Pancreas (tissue), 10 donors: ENCODE measurements around the gene APH1B. TPM values are rescaled to one million over a fixed set of nuclear protein-coding genes. Genes with fewer than 3 reads are reported as not detected.
A peak's percentile ranks its signal among the peaks of the same experiment; 100 is the strongest.

Source experiments
- ATAC-seq, 4 donors: fragments of 200-7000 bp; cut with Tn5 transposase; one replicate each; pipeline versions ENCODE4 v1.8.0 to v1.9.1; 2020; ENCODE audit warnings: mild to moderate bottlenecking in 4 of 4, moderate library complexity in 4 of 4
- DNase-seq, 6 donors: peaks; one replicate each; pipeline ENCODE4 v3.0.0-alpha.2; 2020
- FAIRE-seq: peaks from 2 replicates; lab custom pipeline; 2012; peaks lifted over from hg19 to GRCh38; lab: Jason Lieb, UNC
- H3K27ac ChIP-seq, 4 donors: fragments of 200-600 bp; sonication (generic); 1 replicate in 3 of 4; 2 replicates in 1 of 4; pipeline versions ENCODE4 v1.5.0 to v1.8.0; 2020
- H3K27me3 ChIP-seq, 4 donors: fragments of 200-600 bp; one replicate each; pipeline ENCODE4 v1.8.0; 2021
- H3K36me3 ChIP-seq, 3 donors: fragments of 200-600 bp; sonication (generic) in 1 of 3; one replicate each; pipeline versions ENCODE4 v1.5.0 to v1.8.0; 2020 to 2021
- H3K4me1 ChIP-seq, 3 donors: fragments of 200-600 bp; one replicate each; pipeline ENCODE4 v1.8.0; 2021
- H3K4me3 ChIP-seq, 4 donors: fragments of 200-600 bp; sonication (generic) in 2 of 4; one replicate each; pipeline versions ENCODE4 v1.5.0 to v1.8.0; 2020 to 2021
- H3K9me3 ChIP-seq, 4 donors: fragments of 200-600 bp; one replicate each; pipeline ENCODE4 v1.8.0; 2021
- WGBS, 2 donors: extraction: QIAGEN DNeasy Blood & Tissue Kit; methylation state at CpG; one replicate each; pipeline ENCODE4 v1.1.7; 2013; 5-methylcytosine and 5-hydroxymethylcytosine counted together
- intact Hi-C, 3 donors: fragments of 100-400 bp; cut with DNase I; formaldehyde crosslinking; loops; one replicate each; pipeline versions ENCODE4 v1.11.1 to v1.14.2; 2022
- polyA plus RNA-seq, 2 donors: library from polyadenylated mRNA; stranded (reverse); fragments of 200-250 nt; gene quantifications; one replicate each; pipeline ENCODE4 v1.2.3, GENCODE V29; 2013
- total RNA-seq, 6 donors: library from RNA; stranded (reverse); fragmentation: NEBNext Ultra II Directional in 4 of 6; extraction: Animal tissue kit (Norgen Biotek cat#: 25700) in 4 of 6; gene quantifications; one replicate each; pipeline versions ENCODE4 v1.2.1 to v1.2.4, GENCODE V29; 2021 to 2023
- TF ChIP-seq, protein P1 (sequence below), 4 donors: fragments of 200-600 bp; sonication (generic) in 3 of 4; IDR thresholded peaks; one replicate each; pipeline versions ENCODE4 v1.5.0 to v1.8.0; 2021; ENCODE audit warnings: antibody characterized with exemption in 4 of 4
- donor health status: healthy with polysubstance abuse.
- donor health status: DM: no; HTN: no; CAD: no; lungs with moderate emphysema.
- donor health status: DM: no; HTN: no; CAD: no.
- donor health status: control.
- donor health status: control.
- donor health status: Bipolar disorder and iron deficiency.
- donor health status: DM: yes; HTN: yes; CAD: no.
- donor health status: DM: no; HTN: no; CAD: no.
- donor health status: DM: no; HTN: no; CAD: no.
- donor health status: DM: yes; HTN: yes; CAD: no.

The APH1B gene
- total and polyA plus RNA-seq, 8 donors, result 3.1 to 11.7 (median 5.8) TPM

DNA sequence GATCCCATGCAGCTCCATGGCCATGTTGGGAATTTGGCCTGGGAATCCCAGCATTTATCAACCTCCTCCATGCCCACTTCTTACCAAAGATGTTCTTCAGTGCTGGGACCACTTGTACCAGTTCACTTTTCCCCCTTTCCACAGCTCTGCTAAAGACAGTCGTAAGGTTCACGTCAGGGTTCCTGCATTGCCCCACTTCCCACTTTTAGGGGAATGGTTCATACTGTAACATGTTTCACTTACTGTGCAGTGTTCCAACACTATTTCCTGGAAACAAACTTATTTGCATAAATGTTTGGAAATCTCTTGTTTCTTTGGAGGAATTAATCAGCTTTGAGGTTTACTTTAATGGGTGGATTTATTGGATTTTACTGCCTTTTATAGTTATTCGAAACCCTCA lies 17.0 kb downstream of the APH1B start:
- H3K27ac ChIP-seq, result no peak overlapping the region
- FAIRE-seq (no peak), DNase-seq (no peak), ATAC-seq (no peak)
- TF ChIP-seq, protein P1, sequence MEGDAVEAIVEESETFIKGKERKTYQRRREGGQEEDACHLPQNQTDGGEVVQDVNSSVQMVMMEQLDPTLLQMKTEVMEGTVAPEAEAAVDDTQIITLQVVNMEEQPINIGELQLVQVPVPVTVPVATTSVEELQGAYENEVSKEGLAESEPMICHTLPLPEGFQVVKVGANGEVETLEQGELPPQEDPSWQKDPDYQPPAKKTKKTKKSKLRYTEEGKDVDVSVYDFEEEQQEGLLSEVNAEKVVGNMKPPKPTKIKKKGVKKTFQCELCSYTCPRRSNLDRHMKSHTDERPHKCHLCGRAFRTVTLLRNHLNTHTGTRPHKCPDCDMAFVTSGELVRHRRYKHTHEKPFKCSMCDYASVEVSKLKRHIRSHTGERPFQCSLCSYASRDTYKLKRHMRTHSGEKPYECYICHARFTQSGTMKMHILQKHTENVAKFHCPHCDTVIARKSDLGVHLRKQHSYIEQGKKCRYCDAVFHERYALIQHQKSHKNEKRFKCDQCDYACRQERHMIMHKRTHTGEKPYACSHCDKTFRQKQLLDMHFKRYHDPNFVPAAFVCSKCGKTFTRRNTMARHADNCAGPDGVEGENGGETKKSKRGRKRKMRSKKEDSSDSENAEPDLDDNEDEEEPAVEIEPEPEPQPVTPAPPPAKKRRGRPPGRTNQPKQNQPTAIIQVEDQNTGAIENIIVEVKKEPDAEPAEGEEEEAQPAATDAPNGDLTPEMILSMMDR (IDR thresholded peaks at IDR 0.05), result no peak
- H3K36me3 ChIP-seq, result no peaks in the 10 kb centered on the region
- 95 to 99% methylated on average over 3 of the region's 3 CpGs for WGBS, 2 donors
- H3K9me3 ChIP-seq, result no peaks in the 10 kb centered on the region
- H3K4me3 ChIP-seq, result no peak overlapping the region
- H3K4me1 ChIP-seq, result no peaks in the 10 kb centered on the region
- intact Hi-C loops, result loop anchor here in 2 of 3 donors (5.0 to 10.0 kb wide), 2 partner anchors 113 to 120 kb away; no protein-coding TSS in a partner anchor
- H3K27me3 ChIP-seq, result no peaks in the 10 kb centered on the region

DNA sequence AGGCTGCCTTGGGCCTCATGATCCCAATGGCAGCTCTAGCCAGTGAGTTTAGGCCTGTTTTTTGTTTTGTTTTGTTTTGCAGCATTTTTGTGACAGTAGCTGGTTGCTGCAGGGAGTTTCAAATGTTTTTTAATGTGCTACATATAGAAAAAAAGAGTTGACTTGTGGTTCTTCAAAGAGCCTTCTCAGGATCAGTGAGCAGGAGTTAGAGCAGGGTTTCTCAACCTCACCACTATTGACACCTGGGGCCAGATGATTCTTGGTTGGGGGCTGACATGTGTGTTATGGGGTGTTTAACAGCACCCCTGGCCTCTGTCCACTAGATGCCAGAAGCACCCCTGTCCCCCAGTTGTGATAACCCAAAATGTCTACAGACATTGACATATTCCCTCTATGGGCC lies 17.9 kb downstream of the APH1B start:
- Histone ChIP-seq H3K4me1 (no peaks in the 10 kb centered on the region), H3K4me3 (no peak overlapping the region), H3K27ac (no peak overlapping the region), H3K9me3 (no peaks in the 10 kb centered on the region), H3K27me3 (no peaks in the 10 kb centered on the region), H3K36me3 (no peaks in the 10 kb centered on the region)
- DNase-seq (no peak), FAIRE-seq (no peak), ATAC-seq (no peak)
- TF ChIP-seq, protein P1 (IDR thresholded peaks at IDR 0.05), result no peak
- intact Hi-C loops, result loop anchor here in 2 of 3 donors (5.0 to 10.0 kb wide), 2 partner anchors 112 to 119 kb away; no protein-coding TSS in a partner anchor

DNA sequence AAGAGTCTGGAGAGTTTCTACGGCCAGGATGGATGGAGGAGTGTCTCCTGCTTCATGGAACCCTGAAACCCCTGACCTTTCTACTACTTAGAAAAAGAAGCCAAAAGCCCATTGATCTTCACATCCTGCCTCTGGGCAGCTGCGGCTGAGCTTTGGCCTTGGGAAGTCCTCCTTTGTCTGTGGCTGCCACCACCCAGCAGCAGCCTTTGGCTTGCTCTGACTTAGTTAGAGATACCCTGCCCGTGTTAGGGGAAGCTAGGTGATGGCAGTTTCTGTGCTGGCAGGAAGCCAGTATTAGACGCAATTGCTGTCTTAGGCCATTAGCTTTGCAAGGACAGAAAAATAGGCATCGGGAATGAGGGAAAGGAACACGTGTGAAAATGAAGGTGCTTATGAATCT lies 18.8 kb downstream of the APH1B start:
- Histone ChIP-seq H3K27me3 (no peaks in the 10 kb centered on the region), H3K4me3 (no peak overlapping the region), H3K27ac (no peak overlapping the region), H3K9me3 (no peaks in the 10 kb centered on the region), H3K4me1 (no peaks in the 10 kb centered on the region), H3K36me3 (no peaks in the 10 kb centered on the region)
- ATAC-seq (peak in 3 of 4 donors; percentile 23 to 64 (median 39)), FAIRE-seq (no peak), DNase-seq (peak in 1 of 6 donors; percentile 7)
- intact Hi-C loops, result loop anchor here in 2 of 3 donors (5.0 to 10.0 kb wide), 2 partner anchors 111 to 119 kb away; no protein-coding TSS in a partner anchor
- TF ChIP-seq, protein P1 (IDR thresholded peaks at IDR 0.05), result no peak
- WGBS, 2 donors, result 39 to 46% methylated on average over 6 of the region's 6 CpGs

DNA sequence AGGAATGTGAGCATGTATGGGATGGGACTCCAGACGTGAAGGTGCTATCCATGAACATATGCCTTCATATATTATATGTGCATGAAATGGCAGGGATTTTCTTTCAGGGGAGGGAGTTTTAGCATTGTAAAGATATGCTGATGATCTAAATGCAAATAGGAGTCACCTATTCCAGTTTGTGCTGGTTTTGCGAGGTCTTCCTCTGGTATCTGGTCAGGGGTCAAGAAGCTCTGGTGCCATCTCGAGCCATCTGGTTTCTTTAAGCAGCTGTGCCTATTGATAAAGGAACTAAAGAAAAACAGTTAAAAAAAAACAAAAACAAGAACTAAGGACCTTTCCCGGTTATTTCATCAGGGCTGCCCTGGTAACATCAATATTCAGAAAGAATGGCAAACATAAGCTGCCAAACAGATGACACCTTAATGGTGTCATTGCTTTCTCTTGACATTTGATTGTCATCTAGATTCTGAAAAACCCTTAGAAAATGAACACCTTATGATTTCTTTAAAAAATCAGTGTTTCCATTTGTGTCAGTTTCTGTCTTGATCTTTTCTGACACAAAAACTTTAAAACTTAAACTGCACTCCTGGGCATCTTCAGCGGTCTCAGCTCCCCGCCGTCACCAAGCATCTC lies 22.7 kb downstream of the APH1B start:
- Histone ChIP-seq H3K4me3 (no peak overlapping the region), H3K36me3 (no peaks in the 10 kb centered on the region), H3K4me1 (no peaks in the 10 kb centered on the region), H3K27me3 (no peaks in the 10 kb centered on the region), H3K9me3 (no peaks in the 10 kb centered on the region), H3K27ac (no peak overlapping the region)
- ATAC-seq (no peak), DNase-seq (no peak), FAIRE-seq (no peak)
- WGBS, 2 donors, result 90 to 91% methylated on average over 7 of the region's 7 CpGs
- TF ChIP-seq, protein P1 (IDR thresholded peaks at IDR 0.05), result no peak
- intact Hi-C loops, result loop anchor here in 2 of 3 donors (5.0 to 10.0 kb wide), 2 partner anchors 107 to 115 kb away; no protein-coding TSS in a partner anchor

DNA sequence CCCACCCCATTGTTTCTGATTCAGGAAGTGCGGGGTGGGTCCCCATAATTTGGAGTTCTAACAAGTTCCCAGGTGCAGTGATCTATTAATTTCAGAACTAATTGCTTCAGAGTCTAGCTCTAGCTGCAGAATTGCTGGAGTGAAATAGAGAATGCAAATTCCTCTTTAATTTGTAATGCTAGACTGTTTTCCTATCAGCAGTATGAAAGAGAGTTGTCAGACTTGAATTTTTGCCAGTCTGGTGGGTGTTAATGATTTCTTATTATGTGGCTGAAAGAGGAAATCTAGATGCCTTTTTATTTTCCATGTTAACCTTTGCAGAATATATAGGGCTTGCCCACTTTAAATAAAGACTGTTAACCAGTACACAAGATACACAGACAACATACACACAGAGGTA lies 23.7 kb downstream of the APH1B start:
- TF ChIP-seq, protein P1 (IDR thresholded peaks at IDR 0.05), result no peak
- peak overlapping the region in 2 of 4 donors; percentile 55 to 59 for H3K27ac ChIP-seq
- peaks cover 0 to 1% (median 0%) of the 10 kb centered on the region in 3 donors for H3K4me1 ChIP-seq
- intact Hi-C loops, result no loop called here
- no peaks in the 10 kb centered on the region for H3K36me3 ChIP-seq
- ATAC-seq, result peak in 3 of 4 donors; percentile 44 to 64 (median 53)
- H3K4me3 ChIP-seq, result no peak overlapping the region
- H3K27me3 ChIP-seq, result no peaks in the 10 kb centered on the region
- FAIRE-seq, result no peak
- H3K9me3 ChIP-seq, result no peaks in the 10 kb centered on the region
- no peak for DNase-seq
- WGBS, 2 donors, result 55 to 77% methylated on average over 1 of the region's 1 CpG
